Hepatocyte (in vitro differentiated cells): Measurements from ENCODE around the gene MAG.

Source experiments
- EZH2phosphoT487 ChIP-seq: fragments of 200-600 bp; sonication (generic); IDR thresholded peaks from one replicate; pipeline ENCODE4 v1.6.1; 2018; ENCODE audit warnings: antibody characterized with exemption, mild to moderate bottlenecking, low read depth, moderate library complexity; ENCODE audit not compliant: unreplicated experiment, severe bottlenecking
- TF ChIP-seq, protein P1 (sequence below): fragments of 200-600 bp; sonication (generic); IDR thresholded peaks from 2 replicates; pipeline ENCODE4 v1.5.1; 2016; ENCODE audit warnings: antibody characterized with exemption, mild to moderate bottlenecking; ENCODE audit not compliant: poor library complexity

DNA sequence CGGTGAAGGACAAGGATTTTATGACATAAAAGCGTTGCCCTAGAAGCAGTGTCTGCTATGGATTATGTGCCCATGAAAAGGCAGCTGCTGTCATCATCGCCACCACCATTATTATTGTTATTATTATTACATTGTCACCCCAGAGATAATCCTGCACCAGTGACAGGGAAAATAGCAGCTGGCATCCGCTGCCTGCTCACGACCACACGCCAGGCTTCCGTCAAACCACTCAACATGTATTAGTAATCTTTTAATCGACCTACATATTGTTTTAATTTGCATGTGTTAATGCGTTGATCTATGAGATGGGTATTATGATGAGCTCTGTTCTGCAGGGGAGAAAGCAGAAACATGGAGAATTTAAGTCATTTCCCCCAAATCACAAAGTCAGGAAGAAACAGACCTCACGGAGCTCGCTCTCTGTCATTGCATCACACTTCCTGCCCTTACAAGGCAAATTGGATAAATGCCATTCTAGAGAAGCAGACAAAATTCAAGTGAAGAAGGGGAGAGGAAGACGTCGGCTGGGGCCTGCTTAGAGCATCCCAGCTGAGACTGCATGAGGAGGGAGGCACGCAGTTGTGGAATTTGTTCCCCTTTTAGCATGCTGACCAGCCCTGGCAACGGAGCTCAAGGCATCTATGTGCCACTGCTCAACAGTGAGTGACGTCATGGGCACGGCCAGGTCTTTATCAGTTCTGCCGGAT lies 66.1 kb downstream of the MAG start, which contains the start of gene FFAR3:
- TF ChIP-seq, protein P1, sequence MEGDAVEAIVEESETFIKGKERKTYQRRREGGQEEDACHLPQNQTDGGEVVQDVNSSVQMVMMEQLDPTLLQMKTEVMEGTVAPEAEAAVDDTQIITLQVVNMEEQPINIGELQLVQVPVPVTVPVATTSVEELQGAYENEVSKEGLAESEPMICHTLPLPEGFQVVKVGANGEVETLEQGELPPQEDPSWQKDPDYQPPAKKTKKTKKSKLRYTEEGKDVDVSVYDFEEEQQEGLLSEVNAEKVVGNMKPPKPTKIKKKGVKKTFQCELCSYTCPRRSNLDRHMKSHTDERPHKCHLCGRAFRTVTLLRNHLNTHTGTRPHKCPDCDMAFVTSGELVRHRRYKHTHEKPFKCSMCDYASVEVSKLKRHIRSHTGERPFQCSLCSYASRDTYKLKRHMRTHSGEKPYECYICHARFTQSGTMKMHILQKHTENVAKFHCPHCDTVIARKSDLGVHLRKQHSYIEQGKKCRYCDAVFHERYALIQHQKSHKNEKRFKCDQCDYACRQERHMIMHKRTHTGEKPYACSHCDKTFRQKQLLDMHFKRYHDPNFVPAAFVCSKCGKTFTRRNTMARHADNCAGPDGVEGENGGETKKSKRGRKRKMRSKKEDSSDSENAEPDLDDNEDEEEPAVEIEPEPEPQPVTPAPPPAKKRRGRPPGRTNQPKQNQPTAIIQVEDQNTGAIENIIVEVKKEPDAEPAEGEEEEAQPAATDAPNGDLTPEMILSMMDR: no peak
- no peak for TF ChIP-seq EZH2phosphoT487
